Suppressor macrophage treated with lipopolysaccharide for 1 hour (primary cell): ENCODE measurements around the gene ERAS.
"Not testable (repeated sequence)": the region's sequence is repeated elsewhere in the genome, so short reads cannot be mapped to it uniquely, and the experiment has no call there.

Experiments
- DNase-seq, 3 donors: peaks; one replicate each; pipeline ENCODE4 v3.0.0-alpha.2; 2020 to 2022

The ERAS gene

GRCh38 chrX:48798318-48798717 lies 28.0 kb upstream of the ERAS start:
- DNase-seq = no peak

- DNase-seq = peak in 2 of 3 donors; percentile 28 to 35
Measured at GRCh38 chrX:48800574-48801279, 25.6 kb upstream of the ERAS start.

GRCh38 chrX:48801280-48802088 lies 24.8 kb upstream of the ERAS start, which contains the start of gene HDAC6:
Gene HDAC6 (plus strand): TSS chrX:48802067. CDS start chrX:48802693, 626 bp downstream.
- DNase-seq = peak; percentile 97 to 98 (median 97)

GRCh38 chrX:48802089-48802904 lies 24.0 kb upstream of the ERAS start:
- peak; percentile 80 to 87 (median 85) for DNase-seq

- DNase-seq = peak in 2 of 3 donors; percentile 19 to 22
Measured at GRCh38 chrX:48802905-48803200, 23.5 kb upstream of the ERAS start.

- DNase-seq = peak in 1 of 3 donors; percentile 7
Measured at GRCh38 chrX:48806081-48806480, 20.2 kb upstream of the ERAS start.

GRCh38 chrX:48813644-48814043 lies 12.7 kb upstream of the ERAS start:
- peak; percentile 46 to 68 (median 57) for DNase-seq

GRCh38 chrX:48814722-48815121 lies 11.6 kb upstream of the ERAS start:
- no peak for DNase-seq

- no peak for DNase-seq
Measured at GRCh38 chrX:48815266-48815665, 11.0 kb upstream of the ERAS start.

GRCh38 chrX:48816014-48816810 lies 10.1 kb upstream of the ERAS start:
- DNase-seq = no peak

GRCh38 chrX:48818098-48818497 lies 8.2 kb upstream of the ERAS start:
- DNase-seq = no peak

- DNase-seq = no peak
Measured at GRCh38 chrX:48818866-48819265, 7.4 kb upstream of the ERAS start.

- not testable (repeated sequence) for DNase-seq
Measured at GRCh38 chrX:48819394-48819793, 6.9 kb upstream of the ERAS start.

GRCh38 chrX:48823053-48823452 lies 3.3 kb upstream of the ERAS start:
- DNase-seq = no peak

GRCh38 chrX:48824066-48824465 lies 2.2 kb upstream of the ERAS start:
- no peak for DNase-seq

GRCh38 chrX:48826876-48827653 lies 752 bp downstream of the ERAS start:
- no peak for DNase-seq

- no peak for DNase-seq
Measured at GRCh38 chrX:48827654-48827968, 1.3 kb downstream of the ERAS start.

- DNase-seq = no peak
Measured at GRCh38 chrX:48829016-48829735, 2.9 kb downstream of the ERAS start.

- DNase-seq = no peak
Measured at GRCh38 chrX:48831136-48831908, 5.0 kb downstream of the ERAS start.

- DNase-seq = no peak
Measured at GRCh38 chrX:48831909-48832291, 5.6 kb downstream of the ERAS start.
